Transverse colon (tissue), 4 donors: ENCODE measurements around the gene EVI5L. TPM values are rescaled to one million over a fixed set of nuclear protein-coding genes. Genes with fewer than 3 reads are reported as not detected.

Source experiments
- DNase-seq: peaks from one replicate; pipeline ENCODE4 v3.0.0-alpha.2; 2019
- H3K27ac ChIP-seq, 4 donors: fragments of 200-600 bp; sonication (generic); 2 replicates each; pipeline ENCODE4 v1.5.1; 2016 to 2018; ENCODE audit warnings: inconsistent platforms in 4 of 4
- H3K27me3 ChIP-seq: fragments of 200-600 bp; sonication (generic); 2 replicates; pipeline ENCODE4 v1.5.1; 2017; ENCODE audit warnings: inconsistent platforms
- H3K36me3 ChIP-seq, 4 donors: fragments of 200-600 bp; sonication (generic); 2 replicates each; pipeline ENCODE4 v1.5.1; 2017 to 2019; ENCODE audit warnings: inconsistent platforms in 4 of 4
- H3K4me1 ChIP-seq, 4 donors: fragments of 200-600 bp; sonication (generic); 2 replicates each; pipeline ENCODE4 v1.5.1; 2017 to 2020; ENCODE audit warnings: inconsistent platforms in 4 of 4
- H3K4me3 ChIP-seq, 4 donors: fragments of 200-600 bp; sonication (generic); 1 replicate in 1 of 4; 2 replicates in 3 of 4; pipeline versions ENCODE4 v1.5.1 to v1.6.1; 2017 to 2019; ENCODE audit warnings: inconsistent platforms in 4 of 4
- H3K9me3 ChIP-seq, 2 donors: fragments of 200-600 bp; sonication (generic); 2 replicates each; pipeline ENCODE4 v1.5.1; 2017 to 2019; ENCODE audit warnings: inconsistent platforms in 2 of 2
- CTCF ChIP-seq, 5 experiments: fragments of 200-600 bp in 3 of 5; fragments of 450-650 bp in 2 of 5; sonication (generic) in 3 of 5; IDR thresholded peaks; 1 replicate in 2 of 5; 2 replicates in 3 of 5; pipeline ENCODE4 v1.5.1; 2016 to 2017; ENCODE audit warnings: antibody characterized with exemption in 5 of 5, inconsistent platforms in 3 of 5, mild to moderate bottlenecking in 2 of 5, moderate library complexity in 1 of 5
- EP300 ChIP-seq: sonication (generic); formaldehyde crosslinking; IDR thresholded peaks from one replicate; pipeline ENCODE4 v1.6.1; 2017; ENCODE audit warnings: antibody characterized with exemption, low read depth
- POLR2A ChIP-seq: fragments of 450-650 bp; IDR thresholded peaks from one replicate; pipeline ENCODE4 v1.6.1; 2016; ENCODE audit warnings: antibody characterized with exemption, mild to moderate bottlenecking, moderate library complexity
- POLR2AphosphoS5 ChIP-seq, 3 donors: sonication (generic); formaldehyde crosslinking; IDR thresholded peaks; one replicate each; pipeline ENCODE4 v1.6.1; 2016; ENCODE audit warnings: antibody characterized with exemption in 3 of 3
- WGBS, 2 donors: methylation state at CpG; one replicate each; pipeline ENCODE4 v1.1.5; 2018; ENCODE audit warnings: low coverage in 1 of 2; 5-methylcytosine and 5-hydroxymethylcytosine counted together
- in situ Hi-C, 4 donors: fragments of 200-750 bp; cut with MboI; loops; one replicate each; pipeline versions ENCODE4 v1.15.0 to v1.15.1; 2017; ENCODE audit warnings: low sequenced_read_pairs in 3 of 4, low pct_ligation_motif_present in 1 of 4, low pct_unique_long_range_greater_than_20kb in 1 of 4
- intact Hi-C: fragments of 100-400 bp; cut with DNase I; formaldehyde crosslinking; loops from one replicate; pipeline ENCODE4 v1.15.1; 2023; ENCODE audit warnings: low total_unique reads
- total RNA-seq, 4 donors: library from RNA; depleted of rRNA; stranded (reverse); fragments of >200 nt; gene quantifications; one replicate each; pipeline ENCODE4 v1.1.0, GENCODE V29; 2016

The EVI5L gene
- total RNA-seq, 4 donors from 2014 or later, result 8.5 to 65.8 (median 15.0) TPM

GRCh38 chr19:7845390-7846154 lies 15.6 kb downstream of the EVI5L start:
- 94% methylated on average over 16 of the region's 20 CpGs; no CpG with 5 or more reads in 1 of the 2 donors for WGBS, 2 donors
- intact Hi-C loops (no loop called here), in situ Hi-C loops (no loop called here)
- Histone ChIP-seq H3K27me3 (no peaks in the 10 kb centered on the region), H3K27ac (no peak overlapping the region), H3K36me3 (no peaks in the 10 kb centered on the region), H3K4me1 (no peaks in the 10 kb centered on the region), H3K4me3 (no peak overlapping the region), H3K9me3 (no peaks in the 10 kb centered on the region)
- no peak for TF ChIP-seq POLR2A
- TF ChIP-seq POLR2AphosphoS5 (IDR thresholded peaks at IDR 0.05), result no peak
- TF ChIP-seq CTCF (IDR thresholded peaks at IDR 0.05), result no peak
- no peak for TF ChIP-seq EP300
- DNase-seq, result no peak

- DNase-seq, result no peak
- in situ Hi-C loops (no loop called here), intact Hi-C loops (no loop called here)
These were observed 16.2 kb downstream of the EVI5L start for GRCh38 chr19:7846155-7846646.

GRCh38 chr19:7847664-7848063 lies 17.6 kb downstream of the EVI5L start:
- H3K4me1 ChIP-seq, result no peaks in the 10 kb centered on the region

More at GRCh38 chr19:7846155-7846646, 16.2 kb downstream of the EVI5L start:
- TF ChIP-seq POLR2A (no peak), CTCF (IDR thresholded peaks at IDR 0.05) (no peak), POLR2AphosphoS5 (IDR thresholded peaks at IDR 0.05) (no peak), EP300 (no peak)
- 93% methylated on average over 14 of the region's 19 CpGs; no CpG with 5 or more reads in 1 of the 2 donors for WGBS, 2 donors
- Histone ChIP-seq H3K27me3 (no peaks in the 10 kb centered on the region), H3K36me3 (no peaks in the 10 kb centered on the region), H3K4me1 (no peaks in the 10 kb centered on the region), H3K9me3 (no peaks in the 10 kb centered on the region), H3K4me3 (no peak overlapping the region), H3K27ac (no peak overlapping the region)

More at GRCh38 chr19:7847664-7848063, 17.6 kb downstream of the EVI5L start:
- no peak for DNase-seq
- Histone ChIP-seq H3K36me3 (no peaks in the 10 kb centered on the region), H3K27ac (no peak overlapping the region), H3K4me3 (no peak overlapping the region), H3K9me3 (no peaks in the 10 kb centered on the region), H3K27me3 (no peaks in the 10 kb centered on the region)
- intact Hi-C loops, result no loop called here
- TF ChIP-seq POLR2AphosphoS5 (IDR thresholded peaks at IDR 0.05) (no peak), EP300 (no peak), CTCF (IDR thresholded peaks at IDR 0.05) (no peak), POLR2A (no peak)
- WGBS, 2 donors, result 94% methylated on average over 23 of the region's 23 CpGs; no CpG with 5 or more reads in 1 of the 2 donors
- in situ Hi-C loops, result no loop called here
